Choroid plexus epithelial cell (primary cell): ENCODE measurements around the gene RHBG.

ENCODE experiments used
- DNase-seq: peaks from one replicate; pipeline ENCODE4 v3.0.0-alpha.2; 2010; ENCODE audit warnings: low read depth
- H3K4me3 ChIP-seq: 2 replicates; pipeline ENCODE4 v1.5.1; 2011; ENCODE audit warnings: low read depth, mild to moderate bottlenecking, control low read depth, low read length, moderate library complexity
- CTCF ChIP-seq: conservative IDR thresholded peaks from 2 replicates; pipeline ENCODE4 v1.5.1; 2011; ENCODE audit warnings: low read depth, mild to moderate bottlenecking, control low read depth, inconsistent platforms, low read length, moderate library complexity

The RHBG gene

GRCh38 chr1:156386949-156387869, 18.2 kb downstream of the RHBG start:
- no peak for DNase-seq

GRCh38 chr1:156387870-156388173, 18.8 kb downstream of the RHBG start:
- DNase-seq = no peak
- TF ChIP-seq CTCF = no peak
- no peak overlapping the region for H3K4me3 ChIP-seq

More at GRCh38 chr1:156386949-156387869, 18.2 kb downstream of the RHBG start:
- no peak overlapping the region for H3K4me3 ChIP-seq
- no peak for TF ChIP-seq CTCF

- H3K4me3 ChIP-seq = no peak overlapping the region
- no peak for DNase-seq
- TF ChIP-seq CTCF = no peak
Measured at GRCh38 chr1:156388174-156389137, 19.4 kb downstream of the RHBG start.

- no peak for DNase-seq
- H3K4me3 ChIP-seq = no peak overlapping the region
- no peak for TF ChIP-seq CTCF
Measured at GRCh38 chr1:156389311-156389710, 20.3 kb downstream of the RHBG start.

GRCh38 chr1:156390469-156391365, 21.7 kb downstream of the RHBG start:
- no peak for DNase-seq
- no peak for TF ChIP-seq CTCF
- no peak overlapping the region for H3K4me3 ChIP-seq

- no peak for DNase-seq
- no peak overlapping the region for H3K4me3 ChIP-seq
- no peak for TF ChIP-seq CTCF
Measured at GRCh38 chr1:156391366-156391677, 22.3 kb downstream of the RHBG start.
